ENCODE results near the gene SLC22A17.

DNA sequence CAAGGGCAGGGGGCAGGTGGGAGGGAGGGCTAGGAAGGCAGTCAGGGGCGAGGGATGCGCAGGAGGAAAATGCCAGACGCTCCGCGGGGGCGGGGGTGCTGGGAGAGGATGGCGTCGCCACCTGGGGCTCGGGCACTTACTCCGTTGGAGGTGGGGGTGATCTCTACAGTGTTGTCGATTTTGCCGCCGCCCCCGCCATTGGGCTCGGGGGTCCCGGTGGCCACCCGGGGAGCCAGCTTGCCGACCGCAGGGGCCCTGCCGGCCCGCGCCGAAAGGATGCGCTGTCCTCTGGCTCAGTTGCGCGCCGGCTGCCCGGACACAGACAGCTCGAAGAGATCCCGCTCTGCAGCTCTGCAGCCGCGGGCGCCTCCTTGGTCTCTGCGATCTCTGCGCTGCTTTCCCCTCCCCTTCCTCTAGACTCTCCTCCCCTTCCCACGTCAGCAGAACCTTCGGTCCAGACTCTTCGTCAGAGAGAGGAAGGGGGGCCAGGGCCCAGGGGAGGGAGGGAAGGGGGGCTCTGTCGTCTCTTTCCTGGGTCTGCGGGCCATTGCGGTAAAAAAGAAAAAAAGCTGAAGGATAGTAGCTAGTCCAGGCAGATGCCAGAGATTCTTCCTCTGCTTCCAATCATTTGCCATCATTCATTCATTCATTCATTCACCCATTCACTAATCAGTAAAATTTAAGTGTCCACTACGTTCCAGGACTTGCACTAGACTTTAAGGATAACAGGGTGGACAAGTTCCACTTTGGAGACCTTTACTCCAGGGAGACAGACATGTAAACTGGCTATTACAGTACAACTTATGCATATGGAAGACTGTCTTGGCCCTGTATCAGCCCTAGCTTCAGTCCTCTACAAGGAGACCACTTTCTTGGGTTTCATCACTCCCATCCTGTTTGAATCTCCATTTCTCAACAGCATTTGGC, at the start of gene SLC22A17:
- TF ChIP-seq, protein P1, sequence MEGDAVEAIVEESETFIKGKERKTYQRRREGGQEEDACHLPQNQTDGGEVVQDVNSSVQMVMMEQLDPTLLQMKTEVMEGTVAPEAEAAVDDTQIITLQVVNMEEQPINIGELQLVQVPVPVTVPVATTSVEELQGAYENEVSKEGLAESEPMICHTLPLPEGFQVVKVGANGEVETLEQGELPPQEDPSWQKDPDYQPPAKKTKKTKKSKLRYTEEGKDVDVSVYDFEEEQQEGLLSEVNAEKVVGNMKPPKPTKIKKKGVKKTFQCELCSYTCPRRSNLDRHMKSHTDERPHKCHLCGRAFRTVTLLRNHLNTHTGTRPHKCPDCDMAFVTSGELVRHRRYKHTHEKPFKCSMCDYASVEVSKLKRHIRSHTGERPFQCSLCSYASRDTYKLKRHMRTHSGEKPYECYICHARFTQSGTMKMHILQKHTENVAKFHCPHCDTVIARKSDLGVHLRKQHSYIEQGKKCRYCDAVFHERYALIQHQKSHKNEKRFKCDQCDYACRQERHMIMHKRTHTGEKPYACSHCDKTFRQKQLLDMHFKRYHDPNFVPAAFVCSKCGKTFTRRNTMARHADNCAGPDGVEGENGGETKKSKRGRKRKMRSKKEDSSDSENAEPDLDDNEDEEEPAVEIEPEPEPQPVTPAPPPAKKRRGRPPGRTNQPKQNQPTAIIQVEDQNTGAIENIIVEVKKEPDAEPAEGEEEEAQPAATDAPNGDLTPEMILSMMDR (IDR thresholded peaks at IDR 0.05; ENCODE audit: insufficient read depth, low read depth, low read length), result no peak
- no peak for TF ChIP-seq EZH2 (IDR thresholded peaks at IDR 0.05; ENCODE audit: insufficient read depth, low read length)

All from astrocyte (in vitro differentiated cells and primary cell).